NCI-H2081 treated with DMSO at 0.1 percent for 48 hours (cell line): ENCODE measurements around the gene CPLX4.

ENCODE experiments used
- DNase-seq: peaks from one replicate; lab custom pipeline; 2025; lab: John Stamatoyannopoulos, UW

Gene CPLX4

GRCh38 chr18:59318460-59319050 is at the start of gene CPLX4:
TSS of gene CPLX4 (minus strand) at chr18:59318649. CDS start at chr18:59318462, 187 bp downstream.
- DNase-seq: no peak

GRCh38 chr18:59360381-59360780 is 41.9 kb upstream of the CPLX4 start:
- DNase-seq: no peak

GRCh38 chr18:59359576-59359952 is 41.1 kb upstream of the CPLX4 start:
- no peak for DNase-seq

GRCh38 chr18:59358712-59359575 is 40.5 kb upstream of the CPLX4 start, which contains the start of gene LMAN1:
TSS of gene LMAN1 (minus strand) at chr18:59359265. CDS start at chr18:59359244, 21 bp downstream.
- DNase-seq: peak; percentile 55

- DNase-seq: no peak
Observed at GRCh38 chr18:59358414-59358711, 39.9 kb upstream of the CPLX4 start.

- DNase-seq: no peak
Observed at GRCh38 chr18:59357928-59358327, 39.5 kb upstream of the CPLX4 start.

GRCh38 chr18:59354731-59355130 is 36.3 kb upstream of the CPLX4 start:
- DNase-seq: no peak

- DNase-seq: no peak
Observed at GRCh38 chr18:59353079-59353680, 34.7 kb upstream of the CPLX4 start.

- no peak for DNase-seq
Observed at GRCh38 chr18:59352250-59352855, 33.9 kb upstream of the CPLX4 start.

- no peak for DNase-seq
Observed at GRCh38 chr18:59345556-59345955, 27.1 kb upstream of the CPLX4 start.

GRCh38 chr18:59344996-59345395 is 26.5 kb upstream of the CPLX4 start:
- DNase-seq: no peak

GRCh38 chr18:59343926-59344325 is 25.5 kb upstream of the CPLX4 start:
- no peak for DNase-seq

- no peak for DNase-seq
Observed at GRCh38 chr18:59340817-59341216, 22.4 kb upstream of the CPLX4 start.

GRCh38 chr18:59340312-59340711 is 21.9 kb upstream of the CPLX4 start:
- no peak for DNase-seq

GRCh38 chr18:59332986-59333385 is 14.5 kb upstream of the CPLX4 start:
- DNase-seq: no peak

- no peak for DNase-seq
Observed at GRCh38 chr18:59328683-59329082, 10.2 kb upstream of the CPLX4 start.

GRCh38 chr18:59325965-59326364 is 7.5 kb upstream of the CPLX4 start:
- no peak for DNase-seq

GRCh38 chr18:59324623-59324971 is 6.1 kb upstream of the CPLX4 start:
- no peak for DNase-seq

- no peak for DNase-seq
Observed at GRCh38 chr18:59323931-59324622, 5.6 kb upstream of the CPLX4 start.

- DNase-seq: no peak
Observed at GRCh38 chr18:59311631-59312030, 6.8 kb downstream of the CPLX4 start.

- DNase-seq: no peak
Observed at GRCh38 chr18:59308938-59309260, 9.6 kb downstream of the CPLX4 start.

- no peak for DNase-seq
Observed at GRCh38 chr18:59308248-59308937, 10.1 kb downstream of the CPLX4 start.
